ENCODE measurements around the gene HYI.
"Not testable (repeated sequence)": the region's sequence is repeated elsewhere in the genome, so short reads cannot be mapped to it uniquely, and the experiment has no call there.

The HYI gene

GRCh38 chr1:43453442-43454269 is at the start of gene HYI:
Gene HYI (minus strand): TSS chr1:43453931. CDS start chr1:43453793, 138 bp downstream.
- DNase-seq, result peak; percentile 42

- DNase-seq, result not testable (repeated sequence)
Observed at GRCh38 chr1:43501806-43502205, 48.1 kb upstream of the HYI start.

GRCh38 chr1:43499898-43500297 is 46.2 kb upstream of the HYI start:
- no peak for DNase-seq

- DNase-seq, result no peak
Observed at GRCh38 chr1:43495204-43495603, 41.5 kb upstream of the HYI start.

- no peak for DNase-seq
Observed at GRCh38 chr1:43493661-43494450, 40.1 kb upstream of the HYI start.

- no peak for DNase-seq
Observed at GRCh38 chr1:43492826-43493225, 39.1 kb upstream of the HYI start.

GRCh38 chr1:43491061-43491460 is 37.3 kb upstream of the HYI start:
- no peak for DNase-seq

- no peak for DNase-seq
Observed at GRCh38 chr1:43488165-43488564, 34.4 kb upstream of the HYI start.

GRCh38 chr1:43484367-43484766 is 30.6 kb upstream of the HYI start:
- no peak for DNase-seq

- DNase-seq, result no peak
Observed at GRCh38 chr1:43482215-43482614, 28.5 kb upstream of the HYI start.

- DNase-seq, result no peak
Observed at GRCh38 chr1:43481491-43481890, 27.8 kb upstream of the HYI start.

- no peak for DNase-seq
Observed at GRCh38 chr1:43479414-43479813, 25.7 kb upstream of the HYI start.

GRCh38 chr1:43477716-43478115 is 24.0 kb upstream of the HYI start:
- DNase-seq, result no peak

GRCh38 chr1:43475611-43476401 is 22.1 kb upstream of the HYI start:
- DNase-seq, result not testable (repeated sequence)

- DNase-seq, result no peak
Observed at GRCh38 chr1:43473463-43473862, 19.7 kb upstream of the HYI start.

GRCh38 chr1:43472463-43473151 is 18.9 kb upstream of the HYI start:
- DNase-seq, result peak; percentile 74

GRCh38 chr1:43472087-43472462 is 18.3 kb upstream of the HYI start:
- no peak for DNase-seq

GRCh38 chr1:43469932-43470331 is 16.2 kb upstream of the HYI start:
- DNase-seq, result no peak

- no peak for DNase-seq
Observed at GRCh38 chr1:43468414-43468813, 14.7 kb upstream of the HYI start.

GRCh38 chr1:43466403-43466802 is 12.7 kb upstream of the HYI start:
- no peak for DNase-seq

GRCh38 chr1:43465505-43466067 is 11.9 kb upstream of the HYI start:
- no peak for DNase-seq

All from T1000 (cell line).